IPS-NIHi11 (cell line): ENCODE data around the gene KCNAB2.

Experiments used
- DNase-seq: peaks from one replicate; pipeline ENCODE4 v3.0.0; 2012; ENCODE audit warnings: mixed read lengths, low spot score

KCNAB2 gene

DNA sequence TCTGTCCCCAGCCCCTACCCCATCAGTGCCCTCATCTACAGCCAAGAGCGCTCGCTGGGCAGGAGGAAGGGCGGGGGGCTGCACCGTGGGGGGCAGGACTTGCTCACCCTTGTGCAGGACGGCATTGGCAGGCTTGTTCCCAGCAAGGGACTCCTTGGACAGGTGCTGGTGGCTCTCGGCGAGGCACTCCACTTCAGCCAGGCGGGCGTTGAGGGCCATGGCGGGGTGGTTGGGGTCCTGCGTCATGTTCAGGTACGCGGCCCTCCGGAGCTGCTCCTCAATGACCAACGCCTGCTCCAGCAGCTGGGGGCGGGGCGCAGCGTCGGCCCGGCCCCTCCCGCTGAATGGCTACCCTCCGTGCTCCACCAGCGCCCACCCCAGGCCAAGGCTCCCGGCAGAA is 64.0 kb downstream of the KCNAB2 start:
- peak; percentile 68 for DNase-seq

DNA sequence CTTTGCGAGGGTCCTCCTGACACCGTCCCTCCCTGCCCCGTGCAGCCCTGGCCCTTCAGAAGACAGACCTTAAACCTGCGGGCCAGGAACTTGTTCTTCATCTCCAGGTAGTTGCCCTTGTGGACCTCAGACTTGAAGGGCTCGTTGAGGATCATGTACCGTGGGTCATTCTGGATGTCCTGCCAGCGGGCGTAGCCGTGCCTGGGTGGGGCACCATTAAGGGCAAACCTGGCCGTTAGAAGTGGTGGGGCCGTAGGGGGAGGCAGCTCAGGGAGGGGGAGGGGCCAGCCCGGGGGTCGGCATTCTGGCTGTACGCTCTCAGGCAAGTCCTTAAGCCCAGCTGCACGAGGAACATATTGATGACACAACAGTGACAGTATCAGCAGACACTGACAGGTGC is 64.6 kb downstream of the KCNAB2 start:
- no peak for DNase-seq

DNA sequence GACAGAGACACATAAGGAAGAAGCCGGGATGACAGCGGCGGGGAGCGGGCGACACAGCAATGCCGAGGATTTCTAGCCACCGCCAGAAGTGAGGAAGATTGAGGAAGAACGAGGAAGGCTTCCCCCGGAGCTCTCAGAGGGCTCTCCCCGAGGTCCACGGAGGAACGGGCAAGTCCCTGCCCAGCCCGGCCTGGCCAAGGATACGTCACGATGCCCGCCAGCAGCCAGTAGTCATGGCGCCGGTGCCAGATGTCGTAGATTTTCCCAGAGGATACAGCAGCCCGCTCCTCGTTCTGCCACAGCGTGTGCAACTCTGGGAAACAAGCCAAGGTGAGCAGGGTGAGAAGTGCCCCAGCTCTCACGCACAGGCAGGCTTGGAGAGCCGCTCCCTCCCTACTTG is 65.9 kb downstream of the KCNAB2 start:
- no peak for DNase-seq

DNA sequence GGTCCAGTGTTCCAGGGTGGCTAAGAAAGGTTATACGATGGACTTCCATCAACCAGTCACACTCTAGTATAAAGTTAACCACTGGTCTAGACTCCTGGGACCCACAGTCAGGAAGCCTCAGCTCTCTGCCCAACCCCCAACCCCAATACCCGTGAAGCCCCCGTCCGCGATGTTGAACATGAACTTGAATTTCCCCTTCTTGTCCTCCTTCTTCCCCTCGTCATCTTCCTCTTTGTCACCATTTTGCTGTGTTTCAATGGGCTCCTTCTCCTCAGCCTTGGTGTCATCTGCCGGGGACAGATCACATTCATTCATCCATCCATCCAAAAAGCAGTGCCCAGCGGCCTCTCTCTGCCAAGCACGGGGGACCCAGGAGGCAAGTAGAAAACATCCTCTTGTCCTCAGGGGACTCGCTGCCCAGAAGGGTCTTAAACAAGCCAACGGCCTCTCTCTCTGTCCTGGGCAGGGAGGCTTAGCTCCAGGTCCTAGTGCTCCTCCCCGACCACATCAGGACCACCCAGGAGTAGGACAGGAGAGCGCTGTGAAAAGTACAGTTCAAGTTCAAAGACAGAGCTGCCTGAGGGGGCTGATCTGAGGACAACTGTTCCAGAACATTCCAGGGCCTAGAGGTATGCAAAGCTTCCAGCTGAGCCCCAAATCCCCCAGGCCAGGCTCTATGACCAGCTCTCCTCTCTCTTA is 66.5 kb downstream of the KCNAB2 start:
- no peak for DNase-seq

DNA sequence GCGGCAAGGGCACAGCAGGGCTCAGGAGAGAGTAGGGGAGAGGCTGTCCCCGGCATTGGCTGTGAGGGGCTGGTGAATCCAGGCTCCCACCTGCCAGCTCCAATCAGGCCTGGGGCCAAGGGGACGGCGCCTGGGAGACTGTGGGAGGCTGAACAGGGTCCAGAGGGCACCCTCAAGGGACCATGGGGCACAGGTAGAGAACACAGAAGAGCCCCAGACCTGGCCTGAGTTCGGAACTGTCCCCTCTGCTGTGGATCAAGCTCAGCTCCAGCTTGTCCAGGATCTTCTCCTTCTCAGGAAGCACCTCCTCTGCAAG is 67.0 kb downstream of the KCNAB2 start:
- no peak for DNase-seq

DNA sequence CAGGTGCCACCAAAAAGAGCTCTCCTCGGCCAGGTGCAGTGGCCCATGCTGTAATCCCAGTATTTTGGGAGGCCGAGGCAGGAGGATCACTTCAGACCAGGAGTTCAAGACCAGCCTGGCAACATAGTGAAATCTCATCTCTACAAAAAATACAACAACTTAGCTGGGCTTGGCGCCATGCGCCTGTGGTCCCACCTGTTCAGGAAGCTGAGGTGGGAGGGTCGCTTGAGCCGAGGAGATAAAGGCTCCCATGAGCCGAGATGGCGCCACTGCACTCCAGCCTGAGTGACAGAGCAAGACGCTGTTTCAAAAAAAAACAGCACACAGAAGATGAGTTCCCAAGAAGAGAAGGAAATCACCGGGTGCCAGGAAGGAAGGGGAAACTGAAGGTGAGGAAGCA is 67.4 kb downstream of the KCNAB2 start:
- no peak for DNase-seq

DNA sequence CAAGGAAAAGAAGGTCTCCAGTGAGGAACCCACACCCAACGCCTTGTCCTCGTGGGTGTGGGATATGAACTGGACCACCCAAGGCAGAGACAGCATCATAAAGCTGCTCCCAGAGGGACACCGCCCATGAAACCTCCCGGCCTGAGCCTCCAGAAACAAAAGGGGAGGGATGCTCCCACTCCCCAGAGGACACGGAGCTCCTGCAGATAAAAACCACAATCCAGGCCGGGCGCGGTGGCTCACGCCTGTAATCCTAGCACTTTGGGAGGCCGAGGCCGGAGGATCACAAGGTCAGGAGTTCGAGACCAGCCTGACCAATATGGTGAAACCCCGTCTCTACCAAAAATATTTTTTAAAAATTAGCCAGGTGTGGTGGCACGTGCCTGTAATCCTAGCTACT is 68.1 kb downstream of the KCNAB2 start:
- no peak for DNase-seq

DNA sequence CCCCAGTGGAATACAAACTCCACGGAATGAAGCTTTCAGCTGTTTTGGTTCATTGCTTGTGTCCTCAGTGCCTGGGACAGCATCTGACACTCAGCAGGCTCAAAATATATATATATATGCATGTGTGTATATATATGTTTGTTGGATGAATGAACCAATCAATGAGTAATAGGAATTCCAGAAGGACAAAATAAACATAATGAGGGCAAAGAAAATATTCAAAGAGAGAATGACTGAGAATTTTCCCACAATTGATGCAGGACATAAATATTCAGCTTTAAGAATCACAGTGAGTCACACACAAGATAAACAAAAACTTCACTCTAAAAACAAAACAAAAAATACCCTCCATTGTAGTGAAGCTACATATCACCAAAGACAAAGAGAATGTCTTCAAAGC is 70.4 kb downstream of the KCNAB2 start:
- DNase-seq: no peak

DNA sequence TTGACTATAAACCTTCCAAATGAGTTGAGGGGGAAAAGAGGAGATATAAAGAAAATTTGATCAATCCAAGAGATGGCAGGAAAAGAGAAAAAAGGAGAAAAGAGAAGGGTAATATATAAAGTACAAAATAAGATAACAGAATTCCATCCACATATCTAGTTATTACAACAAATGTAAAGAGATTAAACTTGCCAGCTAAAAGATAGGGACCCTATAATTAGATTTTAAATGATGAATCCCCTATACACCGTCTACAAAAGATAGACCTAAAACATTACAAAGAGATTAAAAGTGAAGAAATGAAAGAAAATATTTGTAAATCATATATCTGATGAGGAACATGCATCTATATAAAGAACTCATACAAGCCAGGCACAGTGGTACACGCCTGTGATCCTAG is 71.4 kb downstream of the KCNAB2 start:
- no peak for DNase-seq

DNA sequence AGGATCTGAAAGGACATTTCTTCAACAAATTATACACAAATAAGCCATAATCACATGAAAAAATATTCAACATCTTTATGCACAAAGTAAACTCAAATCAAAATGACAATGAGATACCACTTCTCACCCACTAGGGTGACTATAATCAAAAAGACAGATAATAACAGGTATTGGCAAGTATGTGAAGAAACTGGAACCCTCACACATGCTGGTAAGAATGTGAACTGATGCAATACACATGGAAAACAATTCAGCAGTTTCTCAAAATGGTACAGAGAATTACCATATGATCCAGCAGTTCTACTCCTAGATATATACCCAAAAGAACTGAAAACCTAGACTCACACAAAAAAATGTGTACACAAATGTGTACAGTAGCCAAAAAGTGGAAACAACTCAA is 71.9 kb downstream of the KCNAB2 start:
- no peak for DNase-seq

DNA sequence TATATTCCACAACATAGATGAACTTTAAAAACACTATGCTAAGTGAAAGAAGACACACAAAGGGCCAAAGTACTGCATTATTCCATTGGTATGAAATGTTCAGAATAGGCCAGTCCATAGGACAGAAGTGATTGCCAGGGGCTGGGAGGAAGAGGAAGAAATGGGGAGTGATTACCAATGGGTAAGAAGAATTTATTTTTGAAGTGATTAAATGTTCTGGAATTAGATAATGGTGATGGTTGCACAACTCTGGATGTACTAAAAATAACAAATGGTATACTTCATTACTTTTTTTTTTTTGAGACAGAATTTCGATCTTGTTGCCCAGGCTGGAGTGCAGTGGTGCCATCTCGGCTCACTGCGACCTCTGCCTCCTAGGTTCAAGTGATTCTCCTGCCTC is 72.7 kb downstream of the KCNAB2 start:
- no peak for DNase-seq

DNA sequence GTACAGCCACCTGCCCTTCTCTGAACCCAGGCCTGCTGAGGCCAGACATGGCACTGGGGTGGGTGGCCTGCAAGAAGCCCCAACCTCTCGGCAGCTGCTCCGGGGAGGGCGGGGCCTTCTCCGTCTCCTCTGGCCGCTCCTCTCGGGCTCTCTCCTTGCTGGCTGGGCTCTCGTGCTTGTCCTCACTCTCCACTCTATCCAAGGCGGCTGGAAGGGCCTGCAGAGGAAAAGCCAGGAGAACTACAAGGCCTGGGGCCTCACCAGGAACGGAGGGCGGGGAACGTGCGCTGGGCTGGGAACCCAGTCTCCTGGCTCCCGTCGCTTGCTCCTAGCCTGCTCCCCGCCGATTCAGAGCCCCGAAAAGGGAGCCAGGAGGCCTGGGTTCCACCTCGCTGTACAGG is 75.3 kb downstream of the KCNAB2 start:
- DNase-seq: no peak

DNA sequence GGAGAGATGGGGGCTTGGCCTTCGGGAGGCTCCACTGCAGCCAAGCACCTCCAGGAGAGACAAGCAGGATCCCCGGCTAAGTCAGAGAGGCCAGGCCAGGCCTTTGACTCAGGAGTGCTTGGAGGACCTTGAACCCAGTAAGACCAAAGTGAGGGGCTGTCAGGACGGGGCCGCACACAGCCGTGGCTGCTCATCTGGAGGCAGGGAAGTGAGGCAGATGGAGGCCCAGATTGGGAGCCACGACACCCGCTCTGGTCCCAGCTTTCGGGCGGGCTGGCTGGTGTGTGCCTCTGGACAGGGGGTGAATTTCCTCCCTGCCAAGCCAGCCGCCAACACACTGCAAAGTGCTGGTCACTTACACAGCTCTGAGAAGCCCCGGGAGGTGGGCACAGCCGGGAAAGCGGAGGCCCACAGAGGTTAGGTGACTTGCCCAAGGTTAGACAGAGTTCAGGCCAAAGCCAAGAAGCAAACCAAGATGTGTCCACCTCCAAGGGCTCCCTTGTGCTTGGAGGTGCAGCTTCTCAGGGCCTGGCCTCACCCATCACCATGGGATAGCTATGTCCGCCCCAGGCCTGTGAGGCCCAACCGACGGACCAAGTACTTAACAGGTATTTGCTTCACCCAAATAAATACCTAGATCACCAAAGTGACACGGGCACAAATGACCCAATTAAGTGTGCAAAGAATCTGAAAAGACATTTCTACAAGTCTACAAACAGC is 76.1 kb downstream of the KCNAB2 start:
- no peak for DNase-seq

DNA sequence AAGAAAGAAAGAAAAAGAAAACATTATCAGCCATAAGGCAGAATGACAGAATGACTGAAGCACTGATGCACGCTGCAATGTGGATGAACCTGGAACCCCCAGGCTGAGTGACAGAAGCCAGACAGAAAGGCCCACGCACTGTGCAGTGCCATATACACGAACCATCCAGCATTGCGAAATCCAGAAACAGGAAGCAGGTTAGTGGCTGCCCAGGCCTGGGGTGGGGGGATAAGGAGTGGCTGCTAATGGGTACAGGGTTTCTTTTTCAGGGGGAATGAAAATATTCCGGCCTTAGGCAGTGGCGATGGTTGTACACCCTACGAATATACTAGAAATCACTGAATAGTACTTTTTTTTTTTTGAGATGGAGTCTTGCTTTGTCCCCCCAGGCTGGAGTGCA is 77.4 kb downstream of the KCNAB2 start:
- no peak for DNase-seq

DNA sequence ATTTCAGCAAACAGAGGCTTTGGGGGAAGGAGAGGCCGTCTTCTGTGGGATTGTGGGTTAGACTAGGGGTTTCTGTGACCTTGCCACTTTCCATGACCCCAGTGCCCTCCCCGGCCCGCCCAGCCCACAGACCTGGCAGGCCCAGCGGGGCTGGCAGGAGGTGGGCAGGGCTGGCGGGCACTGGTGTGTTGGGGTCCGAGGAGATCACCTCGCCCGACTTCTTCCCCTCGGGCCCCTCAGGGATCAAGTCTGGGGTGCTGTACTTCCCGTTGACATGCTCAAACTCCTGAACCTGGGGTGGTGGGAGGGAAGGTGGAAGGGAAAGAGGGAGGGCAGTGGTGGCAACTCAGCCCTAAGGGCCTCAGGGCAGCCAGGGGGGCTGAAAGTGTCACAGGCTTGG is 78.1 kb downstream of the KCNAB2 start:
- no peak for DNase-seq

DNA sequence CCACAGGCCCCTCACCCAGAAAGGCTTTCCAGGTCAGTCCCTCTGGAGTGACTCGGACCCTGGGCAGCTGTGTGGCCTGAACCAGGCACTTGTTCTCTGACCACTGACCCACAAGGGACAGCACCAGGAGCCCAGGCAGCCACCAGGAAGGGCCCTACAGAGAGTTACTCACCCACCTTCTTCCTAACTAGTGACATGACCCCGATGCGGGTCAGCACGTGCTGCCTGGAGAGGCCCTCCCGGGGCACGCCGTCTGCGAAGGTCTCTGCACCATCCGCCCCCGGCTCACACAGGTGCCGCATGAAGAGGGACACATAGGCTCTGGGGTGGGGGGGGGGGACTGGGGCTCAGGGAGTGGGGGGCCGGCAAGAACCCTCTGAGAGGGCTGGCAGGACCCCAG is 78.7 kb downstream of the KCNAB2 start:
- DNase-seq: no peak

DNA sequence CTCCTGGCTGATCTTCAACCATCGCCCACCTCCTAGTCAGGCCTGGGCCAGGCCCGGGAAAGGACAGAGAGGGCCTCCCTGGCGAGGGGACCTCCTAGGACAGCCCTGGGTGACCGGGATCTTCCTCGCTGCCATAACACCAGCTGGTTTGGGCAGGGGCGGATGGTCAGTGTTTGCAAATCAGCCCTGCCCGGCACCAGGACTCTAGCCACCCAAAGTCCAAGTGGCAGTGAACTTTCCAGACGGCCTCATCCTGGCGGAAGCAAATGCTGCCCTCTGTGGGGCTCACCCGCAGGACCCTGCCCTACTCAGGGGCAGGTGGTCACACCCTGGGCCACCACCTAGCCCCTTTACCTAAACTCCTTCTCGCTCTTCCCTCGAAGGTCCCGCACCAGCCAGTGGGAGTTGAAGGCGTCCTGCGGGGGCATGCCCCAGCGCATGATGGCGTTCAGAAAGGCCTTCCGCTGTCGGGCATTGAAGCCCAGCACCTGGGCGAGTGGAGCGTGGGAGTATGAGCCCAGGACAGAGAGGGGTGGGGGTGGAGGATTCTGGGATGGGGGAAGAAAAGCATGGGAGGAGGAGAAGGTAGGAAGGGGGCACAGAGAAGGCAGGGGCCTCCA is 79.2 kb downstream of the KCNAB2 start:
- no peak for DNase-seq

DNA sequence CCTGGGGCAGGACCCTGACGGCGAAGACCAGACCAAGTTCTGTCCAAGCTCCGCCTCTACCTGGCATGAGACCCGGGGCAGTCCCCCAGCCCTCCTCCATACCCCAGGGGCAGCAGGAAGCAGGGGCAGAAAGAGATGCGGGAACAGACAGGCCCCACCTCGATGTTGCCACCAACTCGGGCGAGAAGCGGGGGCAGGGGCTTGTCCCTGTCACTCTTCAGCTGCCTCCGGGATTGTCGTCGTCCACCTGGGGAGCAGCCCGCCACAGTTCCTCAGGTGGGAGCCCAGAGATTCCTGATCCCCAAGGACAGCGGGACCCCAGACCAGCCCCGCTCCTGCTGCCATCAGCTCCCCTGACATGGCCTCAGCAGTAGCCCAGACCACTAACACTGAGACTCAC is 79.7 kb downstream of the KCNAB2 start:
- DNase-seq: no peak

DNA sequence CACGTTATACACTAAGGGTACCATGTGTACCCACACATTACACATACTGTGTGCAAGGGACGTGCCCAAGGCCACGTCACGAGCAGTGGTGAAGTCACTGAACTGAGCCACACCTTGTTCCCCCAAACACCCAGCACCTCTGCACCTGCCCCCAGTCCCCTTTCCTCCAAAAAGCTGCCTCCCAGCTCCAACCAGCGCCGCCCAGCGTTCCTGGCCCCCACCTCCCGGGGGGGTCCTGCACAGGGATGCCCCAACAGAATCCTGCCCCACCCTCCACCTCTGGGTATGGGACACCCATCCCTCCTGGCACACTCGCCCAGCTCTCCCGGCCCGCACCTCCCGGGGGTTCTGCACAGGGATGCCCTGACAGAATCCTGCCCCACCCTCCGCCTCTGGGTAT is 80.3 kb downstream of the KCNAB2 start:
- no peak for DNase-seq

DNA sequence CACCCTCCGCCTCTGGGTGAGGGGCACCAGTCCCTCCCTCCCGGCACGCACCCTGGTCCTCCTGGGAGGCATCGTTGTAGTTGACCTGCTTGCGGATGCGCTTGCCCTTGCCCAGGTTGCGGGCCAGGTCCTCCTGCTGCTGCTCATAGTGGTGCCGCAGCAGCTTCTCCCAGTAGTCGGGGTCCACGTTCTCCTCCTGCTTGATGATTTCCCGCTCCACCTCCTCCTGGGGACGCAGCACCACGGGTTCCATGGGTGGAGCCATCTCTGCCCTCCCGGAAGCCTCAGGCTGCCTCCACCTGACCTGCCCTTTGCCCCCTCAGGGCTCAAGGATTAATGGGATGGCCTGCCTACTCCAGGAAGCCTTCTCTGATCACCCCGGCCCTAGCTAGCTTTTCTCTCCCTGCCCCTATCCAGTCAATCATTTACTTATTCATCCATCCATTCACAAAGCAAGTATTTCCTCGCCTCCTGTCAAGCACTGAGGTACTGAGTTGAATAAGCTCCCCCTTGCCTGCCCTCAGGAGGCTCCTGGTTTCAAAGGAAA is 80.9 kb downstream of the KCNAB2 start:
- DNase-seq: no peak

DNA sequence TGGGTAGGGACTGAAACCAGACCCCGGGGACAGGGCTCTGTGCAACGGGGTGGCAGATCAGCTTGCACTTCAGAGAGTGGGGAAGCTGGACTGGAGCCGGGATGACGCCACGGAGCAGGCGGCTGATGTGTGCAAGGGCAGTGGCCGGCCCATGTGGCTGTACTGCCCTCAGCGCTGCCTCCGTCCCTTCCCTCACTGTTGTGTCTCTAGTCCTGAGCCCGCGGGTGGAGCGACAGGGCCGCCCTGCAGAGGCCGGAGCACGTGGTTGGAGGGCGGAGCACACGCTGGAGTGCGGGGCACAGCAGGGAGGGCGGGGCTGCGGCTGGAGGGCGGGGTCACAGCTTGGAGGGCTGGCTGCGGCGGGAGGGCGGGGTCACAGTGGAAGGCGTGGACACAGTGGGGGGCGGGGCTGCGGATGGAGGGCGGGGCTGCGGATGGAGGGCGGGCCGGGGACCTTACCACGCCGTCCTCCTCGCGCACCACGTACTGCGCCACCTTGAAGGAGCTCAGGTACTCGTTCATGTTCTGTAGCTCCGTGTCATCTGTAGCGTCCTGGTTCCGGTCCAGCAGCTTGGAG is 82.0 kb downstream of the KCNAB2 start:
- DNase-seq: peak; percentile 100

DNA sequence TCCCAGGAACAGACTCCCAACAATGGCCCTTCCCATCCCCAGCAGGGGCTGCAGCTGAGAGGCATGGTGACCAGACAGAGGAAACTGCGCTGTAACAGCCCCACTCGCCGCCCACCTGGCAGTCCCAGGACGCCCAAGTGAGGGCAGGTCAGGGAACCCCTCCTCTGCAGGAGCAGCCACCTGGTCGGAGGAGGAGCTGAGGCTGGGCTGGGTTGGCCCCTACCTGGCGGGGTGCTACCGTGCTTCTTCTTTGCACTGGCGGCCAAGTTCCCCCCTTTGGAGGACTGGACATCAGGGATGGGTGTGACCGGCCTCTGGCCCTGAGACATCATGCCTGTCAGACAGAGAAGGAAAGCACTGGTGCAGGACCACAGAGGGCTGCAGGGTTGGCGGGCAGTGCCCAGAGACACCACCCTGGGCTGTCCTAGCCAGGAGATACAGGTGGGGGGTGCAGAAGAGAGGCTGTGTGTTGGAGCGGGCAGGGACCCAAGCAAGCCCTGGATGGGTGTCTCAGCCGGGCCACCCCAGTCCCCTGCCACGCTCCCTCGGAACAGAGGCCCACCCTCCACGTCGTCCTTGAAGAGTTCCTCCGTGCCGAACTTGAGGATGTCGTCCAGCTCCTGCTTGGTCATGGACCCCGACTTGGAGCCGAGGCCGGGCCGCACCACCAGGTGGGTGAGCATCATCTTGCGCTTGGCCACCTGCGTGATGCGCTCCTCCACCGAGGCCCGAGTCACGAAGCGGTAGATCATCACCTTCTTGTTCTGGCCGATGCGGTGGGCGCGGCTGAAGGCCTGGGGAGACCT is 82.8 kb downstream of the KCNAB2 start:
- DNase-seq: no peak
